ENCODE data around the gene ZNF547. TPM values are rescaled to one million over a fixed set of nuclear protein-coding genes. Genes with fewer than 3 reads are reported as not detected.

The ZNF547 gene
- 4.3 and 10.6 TPM in 2 replicates for total RNA-seq (ENCODE audit: low replicate concordance)

GRCh38 chr19:57362997-57363687, at the start of gene ZNF547, which contains the start of gene TRAPPC2B:
TSS of gene ZNF547 (plus strand) at chr19:57363551. CDS start at chr19:57368556, 5,005 bp downstream.
TSS of gene TRAPPC2B (plus strand) at chr19:57363551. CDS start at chr19:57364834, 1,283 bp downstream.

DNA sequence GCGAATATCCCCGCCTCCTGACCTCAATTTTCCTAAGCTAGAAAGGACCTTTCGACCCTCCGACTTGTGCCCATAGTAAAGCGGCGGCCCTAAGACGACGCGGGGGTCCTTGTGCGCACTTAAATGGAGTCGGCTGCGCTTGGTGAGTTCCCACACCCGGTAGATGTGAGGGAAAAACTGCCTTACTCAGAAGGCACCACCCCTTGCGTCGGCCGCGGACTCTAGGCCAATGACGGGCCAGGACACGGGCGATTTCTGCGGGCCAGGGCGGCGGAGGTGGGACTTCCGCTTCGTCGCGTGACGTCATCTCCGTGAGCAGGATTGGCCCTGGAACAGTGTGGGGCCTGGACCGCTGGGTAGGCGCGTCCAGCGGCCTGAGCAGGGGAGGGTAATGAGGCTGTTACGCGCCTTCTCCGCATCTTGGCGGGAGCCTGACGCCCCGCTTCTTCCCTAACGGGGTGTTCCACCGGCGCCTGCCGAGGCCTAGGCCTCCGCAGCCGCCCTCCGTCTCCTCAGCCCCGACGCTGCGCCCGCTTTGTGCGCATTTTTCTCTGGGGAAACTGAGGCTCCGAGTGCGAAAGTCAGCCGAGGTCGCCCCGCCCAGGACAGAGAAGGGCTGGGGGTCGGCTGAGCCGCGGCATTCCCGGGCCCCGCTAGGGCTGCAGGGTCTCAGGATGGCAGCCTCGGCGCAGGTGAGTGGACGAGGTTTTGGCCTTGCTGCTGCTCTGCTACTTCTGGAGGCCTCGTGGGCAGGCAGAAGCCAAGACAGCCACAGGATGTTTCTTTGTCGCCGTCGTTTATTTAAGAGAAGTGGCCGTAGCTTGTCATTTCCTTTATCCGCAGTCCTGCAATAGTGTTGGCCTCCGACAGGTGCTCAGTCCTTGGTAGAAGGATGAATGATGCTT, 42.9 kb upstream of the ZNF547 start, which contains the start of gene ZNF543:
Gene ZNF543, plus strand, starts transcription at position 293 of the 905 bp plus-strand sequence. Its CDS starts 382 bp downstream, at position 675.

GRCh38 chr19:57350877-57351805, 12.2 kb upstream of the ZNF547 start, which contains the start of gene ZNF304:
TSS of gene ZNF304 (plus strand) at chr19:57351271. CDS start at chr19:57351665, 394 bp downstream.

GRCh38 chr19:57389730-57390598, 26.6 kb downstream of the ZNF547 start, which contains the start of gene ZNF548:
TSS of gene ZNF548 (plus strand) at chr19:57389854. CDS start at chr19:57390100, 246 bp downstream.

DNA sequence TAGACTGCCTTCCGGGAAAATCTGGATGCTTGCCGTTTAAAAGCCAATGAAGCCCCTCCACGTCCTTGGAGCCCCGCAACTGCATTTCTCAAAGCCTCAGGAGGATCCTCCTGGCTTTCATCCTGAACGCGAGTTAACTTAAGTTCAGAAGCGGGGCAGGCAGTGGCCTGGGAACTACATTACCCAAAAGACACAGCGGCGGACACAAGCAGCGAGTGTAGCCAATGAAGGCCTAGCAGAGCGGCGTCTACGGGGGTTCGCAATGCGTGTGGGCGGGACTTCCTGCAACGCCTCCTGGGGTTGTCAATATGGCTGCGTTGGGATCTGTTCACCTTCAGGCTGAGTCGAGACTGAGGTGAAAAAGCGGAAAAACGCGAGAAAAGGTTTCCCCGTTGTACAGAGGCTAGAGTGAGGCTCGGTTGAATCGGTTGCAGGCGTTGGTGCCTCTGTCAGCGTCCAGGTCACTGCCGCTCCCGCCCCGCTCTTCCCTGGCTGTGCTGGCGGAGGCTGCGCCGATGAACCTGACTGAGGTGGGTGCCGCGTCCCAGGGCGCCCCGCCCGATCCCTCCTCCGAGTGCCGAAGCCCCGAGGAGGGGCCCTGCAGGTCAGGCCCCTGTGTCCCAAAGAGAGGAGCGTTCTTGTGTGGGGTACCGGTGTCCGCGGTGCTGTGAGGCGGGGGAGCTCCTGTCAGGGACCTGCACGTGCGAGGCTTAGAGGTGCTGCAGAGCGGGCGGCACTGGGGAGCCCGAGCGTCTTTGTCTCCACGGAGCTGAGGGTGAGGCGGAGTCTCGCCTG, 47.7 kb downstream of the ZNF547 start, which contains the start of gene ZNF17:
Gene ZNF17, plus strand, starts transcription at position 285 of the 795 bp plus-strand sequence. CDS start 2,455 bp downstream, outside the sequence.

Other genes starting within 250 kb of the ZNF547 start
- not detected in 2 replicates for gene USP29, start 243.6 kb upstream of the ZNF547 start, total RNA-seq (ENCODE audit: low replicate concordance)
- not detected in 2 replicates for gene ZIM3, start 218.3 kb upstream of the ZNF547 start, total RNA-seq (ENCODE audit: low replicate concordance)
- not detected in 2 replicates for gene DUXA, start 196.1 kb upstream of the ZNF547 start, total RNA-seq (ENCODE audit: low replicate concordance)
- gene ZNF264, start 172.1 kb upstream of the ZNF547 start, total RNA-seq (ENCODE audit: low replicate concordance): 26.3 and 32.6 TPM in 2 replicates
- gene AURKC, start 132.5 kb upstream of the ZNF547 start, total RNA-seq (ENCODE audit: low replicate concordance): 0.35 and 0.98 TPM in 2 replicates
- gene ZNF805, start 122.9 kb upstream of the ZNF547 start, total RNA-seq (ENCODE audit: low replicate concordance): 22.8 and 38.7 TPM in 2 replicates
- 68.6 and 96.9 TPM in 2 replicates for gene ZNF460, start 83.1 kb upstream of the ZNF547 start, total RNA-seq (ENCODE audit: low replicate concordance)
- gene ZNF543, start 43.1 kb upstream of the ZNF547 start, total RNA-seq (ENCODE audit: low replicate concordance): 6.7 and 9.3 TPM in 2 replicates
- 9.2 and 10.5 TPM in 2 replicates for gene ZNF304, start 12.3 kb upstream of the ZNF547 start, total RNA-seq (ENCODE audit: low replicate concordance)
- gene TRAPPC2B, start within 50 bp of the ZNF547 start, total RNA-seq (ENCODE audit: low replicate concordance): 10.7 and 16.0 TPM in 2 replicates
- gene ZNF548, start 26.3 kb downstream of the ZNF547 start, total RNA-seq (ENCODE audit: low replicate concordance): 19.0 and 23.7 TPM in 2 replicates
- 9.1 and 18.1 TPM in 2 replicates for gene ZNF17, start 47.6 kb downstream of the ZNF547 start, total RNA-seq (ENCODE audit: low replicate concordance)
- 8.2 and 17.4 TPM in 2 replicates for gene ZNF749, start 71.8 kb downstream of the ZNF547 start, total RNA-seq (ENCODE audit: low replicate concordance)
- 0.23 and 0.30 TPM in 2 replicates for gene VN1R1, start 93.6 kb downstream of the ZNF547 start, total RNA-seq (ENCODE audit: low replicate concordance)
- gene ZNF772, start 114.0 kb downstream of the ZNF547 start, total RNA-seq (ENCODE audit: low replicate concordance): 13.1 and 25.6 TPM in 2 replicates
- 8.2 and 23.2 TPM in 2 replicates for gene ZNF419, start 124.2 kb downstream of the ZNF547 start, total RNA-seq (ENCODE audit: low replicate concordance)
- 9.1 and 27.1 TPM in 2 replicates for gene ZNF773, start 136.4 kb downstream of the ZNF547 start, total RNA-seq (ENCODE audit: low replicate concordance)
- gene ZNF549, start 163.8 kb downstream of the ZNF547 start, total RNA-seq (ENCODE audit: low replicate concordance): 4.1 and 9.5 TPM in 2 replicates
- 5.0 and 10.6 TPM in 2 replicates for gene ZNF550, start 196.3 kb downstream of the ZNF547 start, total RNA-seq (ENCODE audit: low replicate concordance)
- 4.8 and 6.3 TPM in 2 replicates for gene ZNF416, start 215.4 kb downstream of the ZNF547 start, total RNA-seq (ENCODE audit: low replicate concordance)
- gene ZIK1, start 220.6 kb downstream of the ZNF547 start, total RNA-seq (ENCODE audit: low replicate concordance): 4.6 and 11.3 TPM in 2 replicates
- 0.70 and 4.1 TPM in 2 replicates for gene ZNF530, start 236.3 kb downstream of the ZNF547 start, total RNA-seq (ENCODE audit: low replicate concordance)